ENCODE measurements around the gene CANT1.
A peak's percentile ranks its signal among the peaks of the same experiment; 100 is the strongest.

Gene CANT1

GRCh38 chr17:78991906-78992532 is 17.5 kb downstream of the CANT1 start:
- 98 to 100% methylated on average over 6 to 12 of the region's 22 CpGs for WGBS, 2 experiments (ENCODE audit: insufficient coverage in 2 of 2)
- peaks cover 3% of the 10 kb centered on the region for H3K4me1 ChIP-seq (ENCODE audit: control insufficient read depth, insufficient read depth, low read length, poor library complexity, severe bottlenecking)
- H3K4me3 ChIP-seq (ENCODE audit: extremely low read depth, insufficient read depth, low read length, poor library complexity, severe bottlenecking): no peak overlapping the region
- no peak overlapping the region for H3K27ac ChIP-seq (ENCODE audit: low read depth, low read length, severe bottlenecking)
- peaks cover 73% of the 10 kb centered on the region for H3K36me3 ChIP-seq (ENCODE audit: control insufficient read depth, insufficient read depth, low read length)
- H3K9me3 ChIP-seq (ENCODE audit: control insufficient read depth, low read length): no peaks in the 10 kb centered on the region

DNA sequence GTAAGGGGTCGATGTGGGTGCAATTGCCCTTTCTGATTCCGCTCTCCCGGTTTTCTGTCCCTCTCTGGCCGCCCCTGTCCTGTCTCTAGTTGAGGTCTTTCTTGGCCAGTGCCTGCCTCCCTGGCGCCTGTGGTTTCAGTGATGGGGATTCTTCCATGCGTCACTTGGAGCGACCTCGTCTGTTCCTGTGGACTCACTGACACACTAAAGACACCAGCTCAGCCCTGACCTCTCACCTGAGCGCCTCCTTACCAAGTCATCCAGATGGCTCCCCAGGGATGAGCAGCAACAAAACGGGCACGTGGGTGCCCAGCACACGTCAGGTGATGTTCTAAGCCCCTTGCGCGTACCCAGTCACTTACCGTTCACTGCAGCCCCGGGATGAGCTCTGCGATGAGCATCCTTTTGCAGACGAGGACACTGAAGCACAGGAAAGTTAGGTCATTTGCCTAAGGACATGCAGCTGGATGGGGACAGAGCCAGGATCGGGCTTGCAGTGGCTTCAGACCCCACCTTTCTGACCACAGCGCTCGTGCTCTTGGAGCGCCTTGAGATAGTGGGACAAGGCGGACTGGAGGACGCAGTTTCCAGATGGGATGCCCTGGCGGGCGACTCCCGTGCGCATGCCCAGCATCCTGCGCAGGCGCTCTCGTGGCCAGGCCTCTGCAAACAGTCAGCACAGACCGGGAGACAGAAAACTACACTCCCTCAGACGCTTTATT is 18.4 kb downstream of the CANT1 start:
- Histone ChIP-seq H3K27ac (ENCODE audit: low read depth, low read length, severe bottlenecking) (no peak overlapping the region), H3K9me3 (ENCODE audit: control insufficient read depth, low read length) (no peaks in the 10 kb centered on the region), H3K4me1 (ENCODE audit: control insufficient read depth, insufficient read depth, low read length, poor library complexity, severe bottlenecking) (peaks cover 7% of the 10 kb centered on the region), H3K36me3 (ENCODE audit: control insufficient read depth, insufficient read depth, low read length) (peaks cover 65% of the 10 kb centered on the region), H3K4me3 (ENCODE audit: extremely low read depth, insufficient read depth, low read length, poor library complexity, severe bottlenecking) (no peak overlapping the region)
- 96 to 98% methylated on average over 24 to 28 of the region's 33 CpGs for WGBS, 2 experiments (ENCODE audit: insufficient coverage in 2 of 2)

DNA sequence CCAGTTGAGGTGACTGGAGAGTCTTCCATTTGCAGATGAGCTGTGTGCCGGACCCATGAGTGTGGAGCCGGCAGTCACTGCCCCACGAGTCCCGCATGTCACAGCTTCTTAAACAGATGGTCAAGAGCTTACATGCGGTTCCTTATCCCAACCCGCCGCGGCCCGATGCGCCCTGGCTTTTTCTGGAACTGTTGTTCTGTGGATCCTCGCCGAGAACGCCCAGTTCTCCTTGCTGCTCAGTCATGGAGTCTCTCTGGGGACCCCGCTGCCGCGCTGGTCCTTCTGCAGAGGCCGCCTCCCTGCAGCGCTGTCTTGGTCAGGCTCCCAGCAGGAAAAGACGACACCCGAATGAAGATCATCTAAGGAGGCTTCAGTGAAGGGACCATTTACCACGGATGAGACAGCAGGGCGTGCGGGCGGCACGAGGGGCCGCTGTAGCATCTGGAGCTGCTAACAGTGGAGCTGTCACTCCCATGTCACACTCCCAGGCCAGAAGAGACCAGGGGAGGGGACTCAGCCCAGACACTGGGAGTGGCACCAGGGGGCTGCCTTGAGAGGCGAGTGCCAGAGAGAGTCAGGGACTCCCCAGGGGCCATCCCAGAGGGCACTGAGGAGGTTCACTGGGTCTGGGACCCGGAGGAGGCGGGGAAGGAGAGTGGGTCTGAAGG is 19.1 kb downstream of the CANT1 start:
- H3K27ac ChIP-seq (ENCODE audit: low read depth, low read length, severe bottlenecking): no peak overlapping the region
- H3K4me1 ChIP-seq (ENCODE audit: control insufficient read depth, insufficient read depth, low read length, poor library complexity, severe bottlenecking): peaks cover 7% of the 10 kb centered on the region
- H3K9me3 ChIP-seq (ENCODE audit: control insufficient read depth, low read length): no peaks in the 10 kb centered on the region
- WGBS, 2 experiments (ENCODE audit: insufficient coverage in 2 of 2): 91 to 94% methylated on average over 22 to 29 of the region's 29 CpGs
- H3K36me3 ChIP-seq (ENCODE audit: control insufficient read depth, insufficient read depth, low read length): peaks cover 58% of the 10 kb centered on the region
- H3K4me3 ChIP-seq (ENCODE audit: extremely low read depth, insufficient read depth, low read length, poor library complexity, severe bottlenecking): no peak overlapping the region

- Histone ChIP-seq H3K36me3 (ENCODE audit: control insufficient read depth, insufficient read depth, low read length) (peaks cover 37% of the 10 kb centered on the region), H3K27ac (ENCODE audit: low read depth, low read length, severe bottlenecking) (no peak overlapping the region), H3K9me3 (ENCODE audit: control insufficient read depth, low read length) (no peaks in the 10 kb centered on the region), H3K4me1 (ENCODE audit: control insufficient read depth, insufficient read depth, low read length, poor library complexity, severe bottlenecking) (peaks cover 7% of the 10 kb centered on the region), H3K4me3 (ENCODE audit: extremely low read depth, insufficient read depth, low read length, poor library complexity, severe bottlenecking) (no peak overlapping the region)
- 91 to 97% methylated on average over 5 to 6 of the region's 6 CpGs for WGBS, 2 experiments (ENCODE audit: insufficient coverage in 2 of 2)
These were observed 21.4 kb downstream of the CANT1 start for GRCh38 chr17:78988152-78988551.

DNA sequence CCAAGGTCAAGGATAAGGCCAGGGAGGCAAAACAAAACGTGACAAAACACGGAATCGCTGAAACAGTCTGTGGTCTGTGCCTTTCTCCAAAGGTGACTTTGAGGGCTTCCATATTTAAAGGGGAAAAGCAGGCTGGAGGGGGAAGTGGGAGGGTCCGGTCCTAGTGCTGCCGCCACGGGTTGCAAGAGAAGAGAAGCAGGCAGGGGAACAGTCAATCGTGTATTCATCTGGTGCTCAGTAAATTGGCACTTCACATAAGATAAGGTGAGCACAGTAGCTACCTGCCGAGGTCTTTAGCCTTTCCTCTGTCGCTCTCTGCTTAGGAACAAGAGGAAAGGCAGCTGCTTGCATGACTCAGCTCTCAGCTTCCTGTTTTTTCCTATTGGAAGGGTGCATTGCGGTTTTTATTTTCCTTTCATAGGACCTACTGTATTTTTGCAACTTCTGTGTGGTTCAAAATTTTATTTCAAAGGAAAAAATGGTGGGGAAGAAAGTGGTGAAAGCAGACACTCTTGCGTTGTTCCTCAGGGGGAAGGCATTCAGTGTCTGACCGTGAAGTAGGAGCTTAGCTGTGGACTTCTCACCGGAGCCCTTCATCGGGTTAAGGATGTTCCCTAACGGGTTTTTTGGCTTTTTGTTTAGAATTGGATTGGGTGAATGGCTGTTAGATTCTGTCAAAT is 22.8 kb downstream of the CANT1 start:
- 10 to 14% methylated on average over 11 of the region's 15 CpGs for WGBS, 2 experiments (ENCODE audit: insufficient coverage in 2 of 2)
- H3K4me3 ChIP-seq (ENCODE audit: extremely low read depth, insufficient read depth, low read length, poor library complexity, severe bottlenecking): no peak overlapping the region

DNA sequence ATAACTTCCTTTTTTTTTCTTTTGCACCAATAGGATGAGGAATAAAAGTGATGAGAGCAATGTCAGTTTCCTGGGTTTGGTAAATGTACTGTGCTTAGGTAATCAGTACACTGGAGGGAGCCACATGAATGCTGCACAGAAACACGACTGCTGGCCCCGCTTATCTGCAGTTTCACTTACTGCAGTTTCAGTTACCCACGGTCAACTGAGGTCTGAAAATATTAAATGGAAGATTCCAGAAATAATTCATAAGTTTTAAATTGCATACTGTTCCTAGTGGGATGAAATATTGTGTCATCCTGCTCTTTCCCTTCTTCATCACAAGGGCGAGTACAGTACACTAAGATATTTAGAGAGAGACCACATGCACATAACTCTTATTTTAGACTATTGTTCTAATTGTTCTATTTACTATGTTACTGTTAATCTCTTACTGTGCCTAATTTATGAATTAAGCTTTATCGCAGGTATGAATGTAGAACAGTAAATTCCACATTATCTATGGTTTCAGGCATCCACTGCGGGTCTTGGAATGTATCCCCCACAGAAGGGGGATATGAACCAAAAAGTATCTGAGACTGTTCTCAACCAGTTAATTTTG is 23.4 kb downstream of the CANT1 start:
- H3K4me1 ChIP-seq (ENCODE audit: control insufficient read depth, insufficient read depth, low read length, poor library complexity, severe bottlenecking): peaks cover 7% of the 10 kb centered on the region
- WGBS, 2 experiments (ENCODE audit: insufficient coverage in 2 of 2): 87 to 91% methylated on average over 2 to 4 of the region's 6 CpGs
- H3K36me3 ChIP-seq (ENCODE audit: control insufficient read depth, insufficient read depth, low read length): peaks cover 17% of the 10 kb centered on the region
- peak overlapping the region; percentile 76 for H3K27ac ChIP-seq (ENCODE audit: low read depth, low read length, severe bottlenecking)
- H3K9me3 ChIP-seq (ENCODE audit: control insufficient read depth, low read length): no peaks in the 10 kb centered on the region
- H3K4me3 ChIP-seq (ENCODE audit: extremely low read depth, insufficient read depth, low read length, poor library complexity, severe bottlenecking): no peak overlapping the region

More for the DNA sequence above, 22.8 kb downstream of the CANT1 start:
- no peaks in the 10 kb centered on the region for H3K9me3 ChIP-seq (ENCODE audit: control insufficient read depth, low read length)
- peaks cover 23% of the 10 kb centered on the region for H3K36me3 ChIP-seq (ENCODE audit: control insufficient read depth, insufficient read depth, low read length)
- peak overlapping the region; percentile 76 for H3K27ac ChIP-seq (ENCODE audit: low read depth, low read length, severe bottlenecking)
- peaks cover 7% of the 10 kb centered on the region for H3K4me1 ChIP-seq (ENCODE audit: control insufficient read depth, insufficient read depth, low read length, poor library complexity, severe bottlenecking)

DNA sequence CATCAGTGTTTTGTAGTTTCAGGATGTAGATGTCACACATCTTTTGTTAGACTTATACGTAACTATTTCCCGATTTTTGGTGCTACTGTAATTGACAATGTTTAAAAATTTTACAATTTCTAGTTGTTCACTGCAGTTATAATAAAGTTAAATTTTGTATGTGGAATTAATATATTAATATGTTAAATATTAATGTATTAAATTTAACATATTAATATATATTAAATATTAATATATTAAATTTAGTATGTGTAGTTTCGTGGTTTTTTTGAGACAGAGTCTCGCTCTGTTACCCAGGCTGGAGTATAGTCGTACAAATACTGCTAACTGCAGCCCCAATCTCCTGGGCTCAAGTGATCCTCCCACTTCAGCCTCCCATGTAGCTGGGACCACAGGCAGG is 24.2 kb downstream of the CANT1 start:
- WGBS, 2 experiments (ENCODE audit: insufficient coverage in 2 of 2): 83 to 100% methylated on average over 1 of the region's 5 CpGs
- Histone ChIP-seq H3K4me1 (ENCODE audit: control insufficient read depth, insufficient read depth, low read length, poor library complexity, severe bottlenecking) (peaks cover 7% of the 10 kb centered on the region), H3K9me3 (ENCODE audit: control insufficient read depth, low read length) (no peaks in the 10 kb centered on the region), H3K4me3 (ENCODE audit: extremely low read depth, insufficient read depth, low read length, poor library complexity, severe bottlenecking) (no peak overlapping the region), H3K36me3 (ENCODE audit: control insufficient read depth, insufficient read depth, low read length) (peaks cover 9% of the 10 kb centered on the region), H3K27ac (ENCODE audit: low read depth, low read length, severe bottlenecking) (no peak overlapping the region)

DNA sequence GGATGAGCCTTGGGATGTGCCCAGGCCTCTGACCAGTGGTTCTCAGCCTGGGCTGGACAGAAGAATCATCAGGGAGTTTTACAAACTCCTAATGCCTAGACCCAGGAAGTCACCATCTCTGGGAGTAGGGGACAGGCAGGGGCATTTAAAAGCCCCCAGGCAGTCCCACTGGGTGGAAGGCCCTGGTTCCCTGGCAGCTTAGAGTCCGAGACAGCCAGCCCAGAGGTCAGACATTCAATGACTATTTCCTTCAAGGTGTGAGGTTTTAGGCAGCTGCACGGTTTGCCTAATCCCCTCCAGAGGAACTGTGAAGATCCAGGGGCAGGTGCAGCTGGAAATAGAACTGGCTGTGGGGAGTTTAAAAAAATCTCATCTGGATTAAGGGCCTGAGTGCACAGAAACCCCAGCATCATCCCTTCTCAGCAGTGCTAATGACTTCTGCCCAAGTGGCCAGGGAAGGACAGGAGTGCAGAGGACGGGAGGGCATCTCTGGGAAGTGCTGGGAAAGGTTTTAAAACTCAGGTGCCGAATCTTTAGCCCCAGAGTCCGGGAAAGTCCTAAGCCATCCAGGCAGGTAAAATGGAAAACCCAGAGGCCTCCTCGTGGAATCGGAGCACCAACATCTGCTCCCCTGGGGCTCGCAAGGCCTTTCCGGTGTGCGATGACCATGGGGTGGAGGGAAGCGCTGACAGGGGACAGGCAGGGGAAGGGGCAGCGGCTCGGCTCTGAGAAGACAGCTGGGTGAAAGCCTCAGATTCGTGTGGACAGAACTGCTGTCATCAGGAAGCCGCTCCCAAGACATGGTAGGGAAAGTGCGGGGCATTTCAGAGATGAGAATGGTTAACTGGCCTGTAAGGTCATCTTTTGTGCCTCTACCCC is 28.3 kb downstream of the CANT1 start:
- 83 to 87% methylated on average over 15 of the region's 16 CpGs for WGBS, 2 experiments (ENCODE audit: insufficient coverage in 2 of 2)
- Histone ChIP-seq H3K36me3 (ENCODE audit: control insufficient read depth, insufficient read depth, low read length) (no peaks in the 10 kb centered on the region), H3K4me3 (ENCODE audit: extremely low read depth, insufficient read depth, low read length, poor library complexity, severe bottlenecking) (no peak overlapping the region), H3K27ac (ENCODE audit: low read depth, low read length, severe bottlenecking) (no peak overlapping the region), H3K9me3 (ENCODE audit: control insufficient read depth, low read length) (no peaks in the 10 kb centered on the region), H3K4me1 (ENCODE audit: control insufficient read depth, insufficient read depth, low read length, poor library complexity, severe bottlenecking) (peaks cover 1% of the 10 kb centered on the region)

DNA sequence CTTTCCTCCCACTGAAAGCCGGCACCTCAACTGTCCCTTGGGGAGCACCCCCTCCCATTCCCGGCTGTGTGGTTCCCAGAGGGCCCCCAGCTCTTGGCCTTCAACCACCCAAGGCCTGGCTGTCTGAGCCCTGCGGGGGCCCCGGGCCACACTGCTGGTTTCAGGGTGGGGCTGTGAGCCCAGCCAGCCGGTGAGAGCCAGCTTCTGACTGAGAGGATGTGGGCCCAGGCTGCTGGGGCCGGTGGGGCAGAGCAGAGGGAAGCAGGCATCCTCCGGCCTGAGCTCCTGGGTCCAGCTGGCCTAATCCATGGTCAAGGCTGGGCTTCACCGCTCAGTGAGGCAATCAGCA is 29.0 kb downstream of the CANT1 start:
- no peak overlapping the region for H3K4me3 ChIP-seq (ENCODE audit: extremely low read depth, insufficient read depth, low read length, poor library complexity, severe bottlenecking)
- H3K36me3 ChIP-seq (ENCODE audit: control insufficient read depth, insufficient read depth, low read length): no peaks in the 10 kb centered on the region
- H3K9me3 ChIP-seq (ENCODE audit: control insufficient read depth, low read length): no peaks in the 10 kb centered on the region
- no peak overlapping the region for H3K27ac ChIP-seq (ENCODE audit: low read depth, low read length, severe bottlenecking)
- H3K4me1 ChIP-seq (ENCODE audit: control insufficient read depth, insufficient read depth, low read length, poor library complexity, severe bottlenecking): no peaks in the 10 kb centered on the region
- 84 to 88% methylated on average over 6 to 8 of the region's 8 CpGs for WGBS, 2 experiments (ENCODE audit: insufficient coverage in 2 of 2)

All from mesodermal cell (in vitro differentiated cells).